ENCODE results near the gene ECE1.

Gene ECE1

GRCh38 chr1:21268281-21269239 is 21.7 kb downstream of the ECE1 start:
- H2AFZ ChIP-seq (ENCODE audit: low read depth, low read length) = no peak overlapping the region
- H3K27ac ChIP-seq (ENCODE audit: low read length) = no peak overlapping the region
- no peaks in the 10 kb centered on the region for H3K79me2 ChIP-seq (ENCODE audit: insufficient read depth, low read length)
- no peak overlapping the region for H3K4me2 ChIP-seq (ENCODE audit: insufficient read depth, low read length)
- H4K20me1 ChIP-seq (ENCODE audit: insufficient read depth, low read length) = peaks cover 14% of the 10 kb centered on the region
- no peak for TF ChIP-seq EZH2 (IDR thresholded peaks at IDR 0.05; ENCODE audit: borderline replicate concordance, low read depth, low read length, severe bottlenecking)
- TF ChIP-seq CTCF (IDR thresholded peaks at IDR 0.05; ENCODE audit: borderline replicate concordance, extremely low read depth, low read length, poor library complexity, severe bottlenecking) = no peak
- peaks cover 18% of the 10 kb centered on the region for H3K36me3 ChIP-seq (ENCODE audit: insufficient read depth, low read length)
- no peaks in the 10 kb centered on the region for H3K4me1 ChIP-seq (ENCODE audit: insufficient read depth, low read length)
- ATAC-seq (ENCODE audit: insufficient read depth, low read depth) (no peak), DNase-seq (no peak)
- H3K9ac ChIP-seq (ENCODE audit: low read depth, low read length) = no peak overlapping the region
- no peaks in the 10 kb centered on the region for H3K9me3 ChIP-seq (ENCODE audit: insufficient read depth, low read length, severe bottlenecking)
- no peaks in the 10 kb centered on the region for H3K27me3 ChIP-seq (ENCODE audit: insufficient read depth, low read length, poor library complexity)
- H3K4me3 ChIP-seq (ENCODE audit: low read depth in 1 of 2, low read length in 2 of 2) = no peak overlapping the region

GRCh38 chr1:21267191-21268077 is 22.8 kb downstream of the ECE1 start:
- no peak for DNase-seq
- peaks cover 18% of the 10 kb centered on the region for H3K36me3 ChIP-seq (ENCODE audit: insufficient read depth, low read length)
- H2AFZ ChIP-seq (ENCODE audit: low read depth, low read length) = no peak overlapping the region
- no peak overlapping the region for H3K9ac ChIP-seq (ENCODE audit: low read depth, low read length)
- H4K20me1 ChIP-seq (ENCODE audit: insufficient read depth, low read length) = peaks cover 14% of the 10 kb centered on the region
- no peak for TF ChIP-seq EZH2 (IDR thresholded peaks at IDR 0.05; ENCODE audit: borderline replicate concordance, low read depth, low read length, severe bottlenecking)
- no peak for TF ChIP-seq CTCF (IDR thresholded peaks at IDR 0.05; ENCODE audit: borderline replicate concordance, extremely low read depth, low read length, poor library complexity, severe bottlenecking)
- no peak overlapping the region for H3K4me2 ChIP-seq (ENCODE audit: insufficient read depth, low read length)
- ATAC-seq (ENCODE audit: insufficient read depth, low read depth) = no peak
- H3K9me3 ChIP-seq (ENCODE audit: insufficient read depth, low read length, severe bottlenecking) = no peaks in the 10 kb centered on the region
- H3K27ac ChIP-seq (ENCODE audit: low read length) = no peak overlapping the region
- no peak overlapping the region for H3K4me3 ChIP-seq (ENCODE audit: low read depth in 1 of 2, low read length in 2 of 2)
- H3K79me2 ChIP-seq (ENCODE audit: insufficient read depth, low read length) = no peaks in the 10 kb centered on the region
- H3K4me1 ChIP-seq (ENCODE audit: insufficient read depth, low read length) = no peaks in the 10 kb centered on the region
- H3K27me3 ChIP-seq (ENCODE audit: insufficient read depth, low read length, poor library complexity) = no peaks in the 10 kb centered on the region

- Histone ChIP-seq H3K9ac (ENCODE audit: low read depth, low read length) (no peak overlapping the region), H3K36me3 (ENCODE audit: insufficient read depth, low read length) (peaks cover 18% of the 10 kb centered on the region), H4K20me1 (ENCODE audit: insufficient read depth, low read length) (peaks cover 14% of the 10 kb centered on the region), H3K4me1 (ENCODE audit: insufficient read depth, low read length) (no peaks in the 10 kb centered on the region), H2AFZ (ENCODE audit: low read depth, low read length) (no peak overlapping the region), H3K27me3 (ENCODE audit: insufficient read depth, low read length, poor library complexity) (no peaks in the 10 kb centered on the region), H3K9me3 (ENCODE audit: insufficient read depth, low read length, severe bottlenecking) (no peaks in the 10 kb centered on the region), H3K4me2 (ENCODE audit: insufficient read depth, low read length) (no peak overlapping the region), H3K4me3 (ENCODE audit: low read depth in 1 of 2, low read length in 2 of 2) (no peak overlapping the region), H3K79me2 (ENCODE audit: insufficient read depth, low read length) (no peaks in the 10 kb centered on the region), H3K27ac (ENCODE audit: low read length) (no peak overlapping the region)
- no peak for ATAC-seq (ENCODE audit: insufficient read depth, low read depth)
- no peak for DNase-seq
- TF ChIP-seq EZH2 (IDR thresholded peaks at IDR 0.05; ENCODE audit: borderline replicate concordance, low read depth, low read length, severe bottlenecking) (no peak), CTCF (IDR thresholded peaks at IDR 0.05; ENCODE audit: borderline replicate concordance, extremely low read depth, low read length, poor library complexity, severe bottlenecking) (no peak)
Measured at GRCh38 chr1:21266119-21266774, 24.0 kb downstream of the ECE1 start.

Data from DND-41 (cell line).